HEK293T (cell line): ENCODE data around the gene NPPA.

Source experiments
- CTCF ChIA-PET: fragments of 350-600 bp; formaldehyde crosslinking; extraction: SDS; loops from one replicate; lab custom pipeline; 2021; ENCODE audit warnings: antibody characterized with exemption, inconsistent platforms; lab: Yijun Ruan, JAX
- POLR2A ChIA-PET: fragments of 350-600 bp; formaldehyde crosslinking; extraction: SDS; loops from one replicate; lab custom pipeline; 2020; ENCODE audit warnings: antibody characterized with exemption, inconsistent platforms; lab: Yijun Ruan, JAX
- DNase-seq: peaks from one replicate; pipeline ENCODE4 v3.0.0; 2012; ENCODE audit warnings: mixed read lengths; ENCODE audit errors: extremely low spot score
- ARNT ChIP-seq: fragments of 450-650 bp; IDR thresholded peaks from 2 replicates; pipeline ENCODE4 v1.6.1; 2017; ENCODE audit warnings: mild to moderate bottlenecking
- BHLHE40 ChIP-seq: fragments of 450-650 bp; IDR thresholded peaks from 2 replicates; pipeline ENCODE4 v1.6.1; 2016; ENCODE audit warnings: mild to moderate bottlenecking, moderate library complexity, borderline replicate concordance
- CTBP1 ChIP-seq: fragments of 450-650 bp; IDR thresholded peaks from 2 replicates; pipeline ENCODE4 v1.6.1; 2016; ENCODE audit warnings: borderline replicate concordance
- ELF4 ChIP-seq: fragments of 450-650 bp; IDR thresholded peaks from 2 replicates; pipeline ENCODE4 v1.6.1; 2017; ENCODE audit warnings: antibody characterized with exemption
- FOXA1 ChIP-seq: fragments of 450-650 bp; IDR thresholded peaks from 2 replicates; pipeline ENCODE4 v1.6.1; 2016; ENCODE audit warnings: mild to moderate bottlenecking
- FOXK2 ChIP-seq: fragments of 450-650 bp; IDR thresholded peaks from 2 replicates; pipeline ENCODE4 v1.6.1; 2016; ENCODE audit warnings: mild to moderate bottlenecking
- FOXM1 ChIP-seq: fragments of 450-650 bp; IDR thresholded peaks from 2 replicates; pipeline ENCODE4 v1.6.1; 2017; ENCODE audit warnings: mild to moderate bottlenecking, borderline replicate concordance
- HDGF ChIP-seq: fragments of 450-650 bp; IDR thresholded peaks from 2 replicates; pipeline ENCODE4 v1.6.1; 2017; ENCODE audit warnings: antibody characterized with exemption, borderline replicate concordance
- L3MBTL2 ChIP-seq: fragments of 450-650 bp; conservative IDR thresholded peaks from 2 replicates; pipeline ENCODE4 v1.6.1; 2016; ENCODE audit warnings: mild to moderate bottlenecking
- LEF1 ChIP-seq: fragments of 450-650 bp; IDR thresholded peaks from 2 replicates; pipeline ENCODE4 v1.6.1; 2017; ENCODE audit warnings: mild to moderate bottlenecking, borderline replicate concordance
- NFRKB ChIP-seq: fragments of 450-650 bp; IDR thresholded peaks from 2 replicates; pipeline ENCODE4 v1.6.1; 2016; ENCODE audit warnings: mild to moderate bottlenecking, moderate library complexity
- SP1 ChIP-seq: fragments of 450-650 bp; IDR thresholded peaks from 2 replicates; pipeline ENCODE4 v1.6.1; 2017
- SUZ12 ChIP-seq: fragments of 450-650 bp; IDR thresholded peaks from 2 replicates; pipeline ENCODE4 v1.6.1; 2016; ENCODE audit warnings: mild to moderate bottlenecking
- TARDBP ChIP-seq: fragments of 450-650 bp; IDR thresholded peaks from 2 replicates; pipeline ENCODE4 v1.6.1; 2016
- TF ChIP-seq, protein P1 (sequence below): fragments of 450-650 bp; IDR thresholded peaks from 2 replicates; pipeline ENCODE4 v1.6.1; 2016

NPPA gene

DNA sequence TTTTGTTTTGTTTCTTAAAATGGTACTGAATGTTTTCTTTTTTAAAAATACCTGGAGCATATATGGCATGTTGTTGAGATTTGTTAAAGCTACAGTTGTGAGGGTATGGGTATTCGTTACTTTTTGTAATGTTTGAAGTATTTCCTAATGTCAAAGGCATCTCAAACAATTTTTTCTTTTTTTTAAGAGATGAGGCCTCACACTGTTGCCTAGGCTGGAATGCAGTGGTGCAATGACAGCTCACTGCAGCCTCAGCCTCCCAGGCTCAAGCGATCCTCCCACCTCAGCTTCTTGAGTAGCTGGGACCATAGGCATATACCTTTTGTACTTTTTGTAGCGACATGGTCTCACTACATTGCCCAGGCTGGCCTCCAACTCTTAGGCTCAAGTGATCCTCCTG lies 25.5 kb downstream of the NPPA start:
- CTCF ChIA-PET = no interaction called here
- POLR2A ChIA-PET = no interaction called here
- TF ChIP-seq ELF4 = no peak
- no peak for TF ChIP-seq FOXM1
- DNase-seq = no peak

DNA sequence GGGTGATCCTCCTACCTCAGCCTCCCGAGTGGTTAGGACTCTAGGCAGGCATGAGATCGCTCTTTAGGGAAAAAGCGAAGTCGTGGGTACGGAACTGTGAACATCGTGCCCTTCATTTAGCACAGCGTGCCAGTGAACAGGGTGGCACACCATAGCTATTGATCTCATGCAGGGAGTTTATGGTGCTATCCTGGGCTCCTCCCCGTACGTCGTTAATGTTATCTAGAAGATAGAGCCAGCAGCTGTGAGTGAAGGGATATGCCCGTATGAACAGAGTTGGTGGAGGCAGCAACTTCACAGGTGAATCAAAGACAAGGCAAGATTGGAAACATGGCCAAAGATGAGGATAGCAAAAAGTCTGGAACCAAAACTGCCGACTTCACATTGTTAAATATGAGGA lies 30.4 kb downstream of the NPPA start:
- POLR2A ChIA-PET = no interaction called here

DNA sequence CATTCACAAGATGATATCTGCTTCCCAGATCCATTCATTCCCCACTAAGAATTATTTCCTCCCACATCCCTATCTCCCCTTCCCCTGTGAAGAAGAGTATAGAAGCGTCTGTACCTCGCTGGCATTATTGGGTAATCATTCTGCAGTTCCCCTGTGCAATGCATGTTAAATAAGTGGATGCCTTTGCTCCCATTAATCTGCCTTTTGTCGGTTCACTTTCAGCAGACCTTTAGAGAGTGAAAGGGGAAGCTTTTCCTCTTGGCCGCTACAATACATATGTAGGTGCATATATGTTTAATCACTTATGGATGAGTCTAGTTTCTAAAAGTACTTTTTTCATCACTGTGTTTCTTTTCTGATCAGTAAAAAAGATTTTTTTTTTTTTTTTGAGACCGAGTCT lies 34.6 kb downstream of the NPPA start:
- CTCF ChIA-PET = no interaction called here
- TF ChIP-seq NFRKB (no peak), HDGF (no peak), SUZ12 (no peak), SP1 (no peak), BHLHE40 (no peak), L3MBTL2 (no peak), FOXK2 (no peak), TARDBP (no peak), FOXA1 (no peak), CTBP1 (no peak), FOXM1 (no peak), ARNT (no peak), ELF4 (no peak)
- TF ChIP-seq, protein P1, sequence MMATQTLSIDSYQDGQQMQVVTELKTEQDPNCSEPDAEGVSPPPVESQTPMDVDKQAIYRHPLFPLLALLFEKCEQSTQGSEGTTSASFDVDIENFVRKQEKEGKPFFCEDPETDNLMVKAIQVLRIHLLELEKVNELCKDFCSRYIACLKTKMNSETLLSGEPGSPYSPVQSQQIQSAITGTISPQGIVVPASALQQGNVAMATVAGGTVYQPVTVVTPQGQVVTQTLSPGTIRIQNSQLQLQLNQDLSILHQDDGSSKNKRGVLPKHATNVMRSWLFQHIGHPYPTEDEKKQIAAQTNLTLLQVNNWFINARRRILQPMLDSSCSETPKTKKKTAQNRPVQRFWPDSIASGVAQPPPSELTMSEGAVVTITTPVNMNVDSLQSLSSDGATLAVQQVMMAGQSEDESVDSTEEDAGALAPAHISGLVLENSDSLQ = no peak
- POLR2A ChIA-PET = no interaction called here
- no peak for DNase-seq

More for the DNA sequence above, 30.4 kb downstream of the NPPA start:
- DNase-seq = no peak
- TF ChIP-seq SP1 = no peak
- TF ChIP-seq TARDBP = no peak
- CTCF ChIA-PET = no interaction called here

DNA sequence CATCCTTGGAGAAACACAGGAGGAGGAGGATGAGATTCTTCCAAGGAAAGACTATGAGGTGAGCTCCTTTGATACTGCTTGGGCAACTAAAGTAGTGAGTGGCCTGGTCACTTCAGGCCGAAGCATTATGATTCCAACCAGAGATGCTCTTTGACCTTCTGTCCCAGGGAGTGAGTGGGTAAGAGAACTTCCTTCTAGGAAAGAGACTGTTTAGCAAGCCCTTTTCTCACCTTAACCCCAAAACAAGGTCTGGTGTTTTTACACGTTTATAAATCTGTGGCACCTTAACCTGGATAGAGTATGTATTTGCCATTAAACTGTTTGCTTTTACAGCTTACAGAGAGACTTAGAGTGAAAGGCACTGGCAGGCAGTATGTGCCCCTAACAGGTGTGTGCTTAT lies 40.5 kb downstream of the NPPA start:
- ChIA-PET CTCF (no interaction called here), POLR2A (interaction anchor here (0.6 to 2.0 kb wide), 3 partner anchors 25 to 122 kb away, joined by 3 to 10 read pairs (median 3); no protein-coding TSS in a partner anchor)
- no peak for TF ChIP-seq LEF1
- no peak for TF ChIP-seq SUZ12
- no peak for TF ChIP-seq CTBP1
- no peak for TF ChIP-seq BHLHE40
- TF ChIP-seq FOXA1 = no peak
- no peak for TF ChIP-seq TARDBP
- no peak for TF ChIP-seq L3MBTL2
- TF ChIP-seq, protein P1 = no peak
- no peak for TF ChIP-seq NFRKB
- no peak for TF ChIP-seq FOXK2
- TF ChIP-seq ARNT = no peak
- no peak for TF ChIP-seq FOXM1
- no peak for TF ChIP-seq HDGF
- TF ChIP-seq ELF4 = no peak
- no peak for DNase-seq

GRCh38 chr1:11806307-11806936 lies 41.2 kb downstream of the NPPA start:
- peak; percentile 54; the same call in 1 of the 2 replicates for TF ChIP-seq L3MBTL2
- no peak for TF ChIP-seq TARDBP
- no peak for TF ChIP-seq ARNT
- CTCF ChIA-PET = no interaction called here
- no peak for DNase-seq
- POLR2A ChIA-PET = interaction anchor here (0.6 to 2.0 kb wide), 5 partner anchors 9 to 122 kb away, joined by 3 to 10 read pairs (median 3); no protein-coding TSS in a partner anchor

- TF ChIP-seq, protein P1 = peak; percentile 91
- TF ChIP-seq LEF1 (no peak), ELF4 (peak; percentile 37; the same call in 1 of the 2 replicates)
- ChIA-PET POLR2A (interaction anchor here (1.0 to 2.0 kb wide), 3 partner anchors 8 to 104 kb away, joined by 3 to 10 read pairs (median 4); no protein-coding TSS in a partner anchor), CTCF (no interaction called here)
- DNase-seq = peak; percentile 99
Observed at GRCh38 chr1:11805422-11806306, 41.9 kb downstream of the NPPA start, which contains the start of the genes CLCN6 and MTHFR. Gene CLCN6, plus strand, starts transcription at chr1:11806191. Its CDS starts 72 bp downstream, at chr1:11806263. Gene MTHFR, minus strand, starts transcription at chr1:11805964. Its CDS starts 2,848 bp downstream, at chr1:11803116.
